Hematopoietic multipotent progenitor cell treated with erythropoietin and hydrocortisone succinate and interleukin-3 and kit ligand, for 8 days (in vitro differentiated cells): ENCODE measurements around the gene FLYWCH1.

Source experiments
- DNase-seq: peaks from one replicate; pipeline ENCODE4 v3.0.0-alpha.2; 2015

The FLYWCH1 gene

DNA sequence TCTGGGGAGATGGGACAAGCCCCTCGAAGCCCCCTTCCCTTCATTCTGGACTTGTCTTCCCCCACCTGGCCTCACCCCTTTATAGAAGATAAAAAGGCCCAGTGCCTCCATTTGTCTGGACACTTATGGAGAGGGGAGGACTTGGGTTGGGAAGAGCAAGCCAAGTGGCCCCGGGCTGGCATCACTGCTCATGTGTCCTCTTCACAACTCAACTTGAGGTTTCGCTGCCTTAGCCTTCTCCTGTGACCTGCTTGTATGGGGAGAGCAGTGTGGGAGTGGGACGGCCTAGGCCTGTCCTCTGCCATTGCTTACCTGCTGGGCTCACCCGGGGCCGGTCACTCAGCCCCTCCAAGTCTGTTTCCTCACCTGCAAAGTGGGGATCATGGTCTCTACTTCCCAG lies 58.8 kb downstream of the FLYWCH1 start:
- no peak for DNase-seq

DNA sequence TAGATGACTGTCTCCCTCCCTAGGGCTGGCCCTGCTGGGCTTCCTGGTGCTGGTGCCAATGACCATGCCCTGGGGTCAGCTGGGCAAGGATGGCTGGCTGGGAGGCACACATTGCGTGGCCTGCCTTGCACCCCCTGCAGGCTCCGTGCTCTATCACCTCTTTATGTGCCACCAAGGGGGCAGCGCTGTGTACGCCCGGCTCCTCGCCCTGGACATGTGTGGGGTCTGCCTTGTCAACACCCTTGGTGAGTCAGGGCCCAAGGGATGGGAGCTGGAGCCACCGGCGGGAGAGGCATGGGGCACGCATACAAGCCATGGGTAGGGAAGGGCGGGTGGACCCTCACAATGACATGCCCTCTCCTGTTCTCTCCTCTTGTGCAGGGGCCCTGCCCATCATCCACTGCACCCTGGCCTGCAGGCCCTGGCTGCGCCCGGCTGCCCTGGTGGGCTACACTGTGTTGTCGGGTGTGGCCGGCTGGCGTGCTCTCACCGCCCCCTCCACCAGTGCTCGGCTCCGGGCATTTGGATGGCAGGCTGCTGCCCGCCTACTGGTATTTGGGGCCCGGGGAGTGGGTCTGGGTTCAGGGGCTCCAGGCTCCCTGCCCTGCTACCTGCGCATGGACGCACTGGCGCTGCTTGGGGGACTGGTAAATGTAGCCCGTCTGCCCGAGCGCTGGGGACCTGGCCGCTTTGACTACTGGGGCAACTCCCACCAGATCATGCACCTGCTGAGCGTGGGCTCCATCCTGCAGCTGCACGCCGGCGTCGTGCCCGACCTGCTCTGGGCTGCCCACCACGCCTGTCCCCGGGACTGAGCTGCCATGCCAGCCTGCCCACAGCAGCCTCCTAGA lies 59.6 kb downstream of the FLYWCH1 start:
- no peak for DNase-seq

DNA sequence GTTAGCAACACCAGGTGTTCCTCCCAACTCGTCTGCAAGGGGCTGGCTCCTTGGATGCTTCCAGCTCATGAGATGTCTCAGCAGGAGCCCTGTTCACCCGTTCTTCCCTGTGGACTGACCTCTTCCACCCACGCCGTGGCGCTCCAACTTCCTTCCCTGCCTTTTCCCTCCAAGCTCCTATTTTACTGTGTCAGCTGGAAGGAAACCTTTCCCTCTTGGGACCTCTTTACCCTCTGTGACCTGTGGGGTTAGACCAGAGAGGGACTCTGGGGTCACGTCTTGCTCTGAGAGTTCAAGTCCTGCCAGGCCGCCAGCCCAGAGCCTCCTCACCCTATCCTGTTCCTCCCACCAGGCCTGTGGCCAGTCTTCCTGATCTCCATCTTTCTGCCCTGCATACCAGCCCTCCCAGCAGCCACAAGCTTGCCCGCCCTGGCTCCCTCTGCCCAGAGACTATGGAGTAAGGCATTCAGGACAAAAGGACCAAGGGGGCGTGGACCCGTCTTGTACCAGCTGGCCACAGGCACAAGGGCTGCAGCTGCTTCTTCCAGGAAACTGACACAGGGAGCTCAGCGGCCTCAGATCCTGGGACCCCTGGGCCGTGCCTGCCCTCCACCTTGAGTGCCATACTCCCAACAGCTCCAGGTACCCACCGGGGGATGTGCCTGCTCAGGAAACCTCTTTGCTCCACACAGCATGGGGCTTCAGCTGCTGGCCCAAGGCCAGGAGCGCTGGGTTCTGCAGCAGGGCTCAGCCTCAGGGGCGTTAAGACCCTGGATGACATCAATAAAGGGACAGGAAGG lies 60.5 kb downstream of the FLYWCH1 start:
- no peak for DNase-seq

DNA sequence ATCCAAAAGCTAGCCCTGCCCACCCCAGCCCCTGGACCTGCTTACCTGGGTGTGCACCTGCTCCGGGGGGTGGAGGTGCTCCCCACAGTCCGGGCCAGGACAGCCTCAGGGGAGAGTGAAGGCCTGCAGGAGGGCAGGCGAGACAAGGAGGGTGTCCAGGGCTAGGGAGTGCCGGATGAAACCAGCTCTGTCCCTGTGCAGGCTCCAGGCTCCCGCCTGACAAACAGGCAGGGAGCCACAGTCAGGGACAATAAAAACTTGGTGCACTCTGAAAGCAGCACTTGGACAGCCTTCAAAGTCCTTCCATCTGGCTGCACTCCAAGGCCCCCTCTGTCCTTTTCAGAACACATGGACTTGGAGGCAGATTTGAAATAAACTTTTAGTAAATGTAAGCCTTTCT lies 61.4 kb downstream of the FLYWCH1 start:
- DNase-seq: no peak

DNA sequence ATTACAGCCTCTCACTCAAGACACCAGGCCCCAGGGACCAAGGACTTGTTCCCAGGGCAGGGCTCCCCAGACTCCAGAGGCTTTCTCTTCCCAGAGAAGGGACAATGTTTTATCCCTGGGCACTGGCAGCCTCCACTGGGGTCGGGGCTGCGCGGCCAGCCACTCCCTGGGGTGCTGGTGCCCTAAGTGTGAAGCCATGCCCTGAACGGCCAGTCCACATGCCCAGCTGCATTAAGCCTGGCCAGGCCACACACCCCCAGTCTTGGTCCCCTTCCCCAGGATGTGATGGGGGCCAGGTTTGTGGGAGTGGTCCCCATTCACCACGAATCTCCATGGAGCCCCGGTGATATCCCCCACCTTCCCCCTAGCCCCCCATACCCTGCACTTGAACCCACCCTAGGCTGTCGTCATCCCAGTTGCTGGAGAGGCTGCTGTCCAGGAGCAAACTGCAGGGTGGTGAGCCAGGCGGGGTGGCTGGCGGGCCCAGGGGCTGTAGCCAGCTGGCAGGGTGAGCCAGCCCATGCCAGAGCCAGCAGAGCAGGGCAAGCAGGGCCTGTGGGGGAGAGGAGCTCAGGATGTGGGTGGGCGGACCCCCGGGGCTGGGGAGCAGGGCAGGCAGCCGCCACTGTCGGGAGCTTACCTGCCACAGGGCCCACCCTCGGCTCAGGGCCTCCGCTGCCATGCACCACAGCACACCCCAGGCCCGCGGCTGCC lies 62.0 kb downstream of the FLYWCH1 start:
- DNase-seq: no peak

DNA sequence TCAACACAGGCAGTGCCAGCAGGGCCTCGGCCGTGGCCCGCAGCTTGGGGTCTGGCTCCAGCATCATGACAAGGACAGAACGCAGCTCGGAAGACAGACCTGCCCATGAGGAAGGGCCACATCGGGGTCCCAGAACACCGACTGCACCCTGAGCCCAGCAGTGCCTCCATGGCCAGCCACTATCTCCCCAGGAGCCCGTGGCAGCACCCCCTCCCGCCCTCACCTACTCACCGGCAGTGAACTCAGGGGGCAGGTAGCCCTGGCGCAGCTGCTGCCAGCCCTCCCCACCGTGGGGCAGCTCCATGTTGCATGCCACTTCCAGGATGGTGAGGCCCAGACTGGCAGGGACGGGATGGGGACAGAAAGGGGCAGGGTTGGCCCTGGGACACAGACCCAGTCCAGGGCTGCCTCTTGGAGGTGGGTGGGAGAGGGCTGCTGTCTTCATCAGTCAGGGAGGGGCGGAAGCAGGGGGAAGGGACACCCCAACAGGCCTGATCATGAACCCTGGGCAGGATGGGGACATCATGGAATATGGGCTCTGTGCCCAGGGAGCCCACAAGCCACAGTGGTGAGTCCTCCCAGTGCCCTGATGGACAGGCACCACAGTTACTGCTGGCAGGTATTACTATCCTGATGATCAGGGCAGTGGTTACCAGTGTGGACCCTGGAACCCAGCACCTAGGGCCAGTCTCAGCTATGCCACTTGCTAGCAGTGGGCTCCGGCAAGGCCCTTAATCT lies 62.8 kb downstream of the FLYWCH1 start:
- no peak for DNase-seq

DNA sequence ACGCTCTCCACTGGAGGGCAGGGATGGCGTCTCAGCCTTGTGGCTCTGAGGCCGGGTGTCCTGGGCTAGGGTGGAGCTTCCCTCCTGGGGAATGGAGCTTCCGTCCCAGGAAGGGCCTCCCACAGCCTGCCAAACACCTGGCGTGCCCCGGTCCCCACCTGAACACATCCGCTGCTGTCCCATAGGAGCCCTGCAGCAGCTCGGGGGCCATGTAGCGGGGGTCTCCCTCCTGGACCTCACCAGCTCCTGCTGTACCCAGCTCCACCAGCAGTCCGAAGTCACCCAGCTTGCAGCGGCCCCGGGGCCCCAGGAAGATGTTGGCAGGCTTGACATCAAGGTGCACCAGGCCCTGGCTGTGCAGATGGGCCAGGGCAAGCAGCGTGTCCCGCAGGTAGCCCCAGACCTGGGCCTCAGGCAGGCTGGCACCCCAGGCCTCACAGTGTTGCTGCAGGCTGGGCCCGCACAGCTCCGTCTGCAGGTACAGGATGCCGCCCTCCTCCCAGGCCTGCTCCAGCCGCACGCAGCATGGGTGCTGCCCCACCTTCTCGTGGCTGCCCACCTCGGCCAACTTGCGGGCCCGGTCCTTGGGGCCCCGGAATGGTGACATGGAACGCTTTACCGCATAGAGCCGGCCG lies 63.5 kb downstream of the FLYWCH1 start:
- no peak for DNase-seq

DNA sequence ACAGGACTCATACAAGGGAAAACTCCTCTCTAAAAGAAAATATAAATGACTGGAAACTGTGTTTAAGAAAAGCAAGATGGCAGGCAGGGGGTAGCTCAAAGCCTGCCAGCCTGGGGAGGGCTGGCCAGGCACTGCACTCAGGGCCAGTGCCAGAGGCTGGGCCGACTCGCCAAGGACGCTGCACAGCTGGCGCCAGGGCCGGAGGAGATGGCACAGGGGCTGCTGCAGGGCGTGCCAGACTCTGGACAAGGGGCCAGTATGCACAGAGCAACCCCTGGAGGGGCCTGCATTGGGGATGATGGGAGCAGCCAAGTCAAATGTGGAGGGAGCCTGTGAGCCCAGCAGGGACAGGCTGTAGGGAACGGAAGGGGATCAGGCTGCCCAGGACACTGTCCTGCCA lies 64.5 kb downstream of the FLYWCH1 start:
- DNase-seq: no peak

DNA sequence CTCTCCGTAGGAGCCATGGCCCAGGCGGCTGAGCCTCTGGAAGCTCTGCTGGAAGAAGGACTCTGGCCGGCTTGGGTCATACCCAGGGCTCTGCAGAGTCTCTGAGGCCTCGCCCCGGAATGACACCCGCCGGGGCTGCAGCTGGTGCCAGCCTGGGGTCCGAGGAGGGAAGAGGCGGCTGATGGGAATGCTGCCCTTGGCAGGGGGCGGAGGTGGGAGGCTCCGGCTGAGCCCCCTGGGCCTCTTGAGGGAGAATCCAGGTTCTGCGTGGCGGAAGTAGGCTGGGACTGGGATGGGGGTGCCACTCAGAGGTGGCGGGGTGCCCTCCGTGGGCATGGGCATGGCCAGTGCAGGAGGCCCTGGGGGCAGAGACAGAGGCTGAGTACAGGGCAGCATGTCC lies 64.9 kb downstream of the FLYWCH1 start:
- DNase-seq: no peak

DNA sequence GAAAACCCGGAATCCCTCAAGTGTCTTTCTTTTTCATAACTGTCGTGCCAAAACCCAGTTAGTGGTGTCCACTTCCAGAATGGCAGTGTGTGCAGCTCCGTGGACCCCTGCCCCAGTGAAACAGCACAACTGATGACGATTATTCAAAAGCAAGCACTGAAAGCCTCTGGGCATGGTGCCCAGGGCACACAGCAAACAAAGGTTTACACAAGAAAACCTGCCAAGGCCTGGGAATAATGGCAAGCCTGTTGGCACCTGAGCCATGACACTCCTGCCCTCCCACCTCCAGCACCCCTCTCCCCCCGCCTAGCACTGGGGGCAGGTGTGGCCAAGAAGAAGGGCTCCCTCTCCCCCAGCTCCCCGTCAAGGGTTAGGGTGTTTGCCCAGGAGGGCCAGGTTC lies 65.7 kb downstream of the FLYWCH1 start:
- DNase-seq: no peak

DNA sequence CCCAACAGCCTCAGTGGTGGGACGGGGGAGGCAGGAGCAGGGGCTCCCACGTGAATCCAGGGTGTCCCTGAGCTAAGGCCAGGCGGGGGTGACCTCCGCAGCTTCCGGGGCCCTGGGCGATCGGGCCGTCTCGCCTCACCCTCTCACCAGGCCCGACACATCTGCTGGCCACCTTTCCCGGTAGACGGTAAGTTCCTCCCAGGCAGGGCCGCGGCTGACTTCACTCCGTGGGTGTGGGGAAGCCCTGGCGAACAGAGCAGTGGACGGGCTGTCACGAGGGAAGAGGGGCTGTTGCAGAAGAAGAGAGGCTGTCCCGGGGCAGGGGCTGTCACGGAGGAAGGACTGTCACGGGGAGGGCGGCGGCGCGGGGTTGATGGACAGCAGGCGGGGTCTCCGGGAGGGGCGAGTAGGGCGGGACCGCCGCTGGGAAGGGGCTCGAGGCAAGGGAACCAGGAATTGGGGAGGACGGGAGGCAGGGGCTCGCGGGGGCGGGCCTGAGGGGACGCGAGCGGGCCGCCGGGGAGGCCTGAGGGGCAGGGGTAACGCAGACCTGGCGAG lies 68.0 kb downstream of the FLYWCH1 start:
- peak; percentile 29 for DNase-seq

DNA sequence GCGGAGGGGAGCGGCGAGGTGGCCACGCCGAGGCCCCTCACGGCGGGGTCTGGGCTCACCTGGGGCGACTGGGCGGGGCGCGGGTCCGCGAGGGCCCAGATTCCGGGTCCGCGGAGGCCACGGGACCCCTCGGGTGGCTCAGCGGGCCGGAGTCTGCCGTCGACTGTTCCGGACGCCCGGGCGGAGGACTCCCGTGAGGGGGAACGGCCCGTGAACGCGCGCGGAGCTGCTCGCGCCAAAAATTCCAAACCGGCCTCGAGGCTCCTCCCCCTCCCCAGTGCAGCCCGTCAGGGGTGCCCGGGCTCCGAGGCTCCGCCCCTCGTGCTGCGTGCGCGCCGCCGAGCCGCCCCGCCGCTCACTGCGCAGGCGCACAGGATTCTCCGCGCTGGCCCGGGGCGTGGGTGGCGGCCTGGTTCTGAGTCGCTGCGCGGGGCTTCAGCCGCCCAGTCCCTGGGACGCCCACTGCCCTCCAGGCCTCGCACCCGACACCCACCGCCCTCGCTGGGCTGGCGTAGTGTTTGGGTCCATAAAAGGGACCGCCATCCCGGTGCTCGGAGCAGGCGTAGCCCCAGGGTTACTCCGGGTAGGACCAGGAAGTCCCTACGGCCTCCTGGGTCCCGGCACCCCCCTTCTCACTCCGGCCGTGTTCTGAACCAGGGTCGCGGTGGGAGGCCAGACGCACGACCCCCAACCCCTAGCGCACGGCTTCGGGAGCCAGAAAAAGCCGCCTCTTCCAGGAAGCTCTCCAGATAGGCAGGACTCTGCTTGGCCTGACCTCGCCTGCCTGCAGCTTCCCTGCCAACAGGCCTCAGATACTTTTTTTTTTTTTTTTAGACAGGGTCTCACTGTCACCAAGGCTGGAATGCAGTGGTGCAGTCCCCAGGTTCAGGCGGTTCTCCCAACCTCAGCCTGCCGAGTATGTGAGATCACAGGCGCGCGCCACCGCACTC lies 68.8 kb downstream of the FLYWCH1 start, which contains the start of gene PKMYT1:
PKMYT1 (minus strand) TSS at position 220 of the 950 bp plus-strand sequence. CDS start 789 bp downstream, outside the sequence.
- peak; percentile 89 for DNase-seq

DNA sequence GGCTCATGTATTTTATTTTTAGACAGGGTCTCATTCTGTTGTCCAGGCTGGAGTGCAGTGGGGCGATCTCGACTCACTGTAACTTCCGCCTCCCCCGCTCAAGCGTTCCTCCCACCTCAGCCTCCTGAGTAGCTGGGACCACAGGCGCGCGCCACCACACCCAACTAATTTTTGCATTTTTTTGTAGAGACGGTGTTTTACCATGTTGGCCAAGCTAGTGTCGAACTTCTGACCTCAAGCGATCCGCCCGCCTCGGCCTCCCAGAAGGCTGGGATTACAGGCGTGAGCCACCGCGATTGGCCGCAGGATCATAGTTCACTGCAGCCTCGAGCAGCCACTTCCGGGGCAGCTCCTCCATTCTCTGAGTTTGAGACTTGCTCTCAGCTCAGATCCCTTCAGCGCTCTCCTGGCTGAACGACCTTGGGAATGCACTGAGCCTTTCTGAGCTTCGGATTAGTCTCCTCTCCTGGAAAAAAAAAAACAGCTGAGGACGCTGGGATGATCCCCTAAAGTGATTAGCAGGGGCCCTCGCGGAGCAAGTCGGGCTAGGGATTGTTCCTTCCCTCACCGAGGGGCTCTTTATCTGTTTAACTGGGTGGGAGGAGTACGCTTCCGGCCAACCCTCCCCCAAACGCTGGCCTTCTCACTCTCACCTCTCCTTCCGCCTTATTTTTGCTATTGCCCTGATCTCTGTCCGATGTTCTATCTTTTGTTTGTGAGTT lies 69.6 kb downstream of the FLYWCH1 start:
- DNase-seq: no peak

DNA sequence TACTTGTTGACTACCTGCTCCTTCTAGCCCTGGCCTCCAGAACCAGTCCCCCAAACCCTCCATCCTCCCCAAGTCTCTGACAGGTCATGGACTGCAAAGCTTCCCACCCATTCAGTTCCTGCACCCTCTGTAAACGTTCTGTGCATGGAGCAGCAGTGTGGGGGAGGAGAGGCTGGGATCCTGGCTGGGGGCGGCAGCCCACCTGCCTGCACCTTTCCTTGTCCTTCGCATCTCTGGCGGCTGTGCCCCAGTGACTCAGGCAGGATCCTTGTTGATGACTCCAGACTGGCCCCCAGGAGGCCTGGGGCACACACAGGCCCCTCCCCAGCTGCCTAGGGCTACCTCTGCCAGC lies 70.1 kb downstream of the FLYWCH1 start:
- no peak for DNase-seq

DNA sequence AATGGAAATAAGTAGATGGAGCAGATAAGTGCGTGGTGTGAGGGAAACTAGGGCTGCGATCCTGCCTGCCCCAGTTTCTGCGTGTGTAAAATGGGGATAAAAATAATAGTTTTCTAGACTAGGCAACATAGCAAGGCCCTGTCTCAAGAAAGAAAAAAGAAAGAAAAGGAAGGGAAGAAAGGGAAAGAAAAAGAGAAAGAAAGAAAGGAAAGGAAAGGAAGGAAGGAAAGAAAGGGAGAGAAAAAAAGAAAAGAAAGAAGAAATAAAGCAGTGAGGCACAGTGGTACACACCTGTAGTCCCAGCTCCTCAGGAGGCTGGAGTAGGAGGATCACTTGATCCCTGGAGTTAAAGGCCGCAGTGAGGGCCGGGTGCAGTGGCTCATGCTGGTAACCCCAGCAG lies 70.7 kb downstream of the FLYWCH1 start:
- no peak for DNase-seq

DNA sequence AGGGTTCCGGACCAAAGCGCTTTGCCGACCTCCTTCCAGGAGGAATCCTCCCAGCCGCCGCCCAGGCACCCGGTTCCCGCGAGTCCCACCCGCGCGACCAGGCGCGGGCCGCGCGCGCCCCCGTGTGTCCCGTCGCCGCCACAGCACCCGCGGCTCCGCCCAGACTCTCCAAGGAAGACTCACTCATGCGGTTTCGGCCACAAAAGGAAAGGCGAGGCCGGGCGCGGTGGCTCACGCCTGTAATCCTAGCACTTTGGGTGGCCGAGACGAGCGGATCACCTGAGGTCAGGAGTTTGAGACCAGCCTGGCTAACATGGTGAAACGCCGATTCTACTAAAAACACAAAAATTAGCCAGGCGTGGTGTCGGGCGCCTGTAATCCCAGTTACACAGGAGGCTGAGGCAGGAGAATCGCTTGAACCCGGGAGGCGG lies 72.0 kb downstream of the FLYWCH1 start:
- peak; percentile 76 for DNase-seq

DNA sequence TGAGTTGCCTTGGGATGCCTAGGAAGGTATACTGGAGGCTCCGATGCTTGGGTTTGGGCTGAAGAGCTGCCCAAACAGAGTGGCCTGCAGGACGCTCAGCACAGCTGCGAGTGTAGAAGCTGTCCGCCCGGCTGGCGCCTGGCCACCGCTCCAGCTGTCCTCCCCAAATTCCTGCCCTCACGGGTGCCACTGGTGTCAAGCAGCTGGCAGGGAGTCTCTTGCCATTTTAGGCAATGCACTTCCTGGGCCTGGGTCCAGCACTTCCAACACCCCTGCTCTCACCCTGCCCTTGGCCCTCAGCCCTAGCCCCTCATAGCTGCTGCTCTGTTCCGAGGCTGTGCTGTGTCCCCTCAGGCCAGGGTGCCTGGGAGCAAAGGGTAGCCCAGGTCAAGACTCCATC lies 73.7 kb downstream of the FLYWCH1 start:
- no peak for DNase-seq

DNA sequence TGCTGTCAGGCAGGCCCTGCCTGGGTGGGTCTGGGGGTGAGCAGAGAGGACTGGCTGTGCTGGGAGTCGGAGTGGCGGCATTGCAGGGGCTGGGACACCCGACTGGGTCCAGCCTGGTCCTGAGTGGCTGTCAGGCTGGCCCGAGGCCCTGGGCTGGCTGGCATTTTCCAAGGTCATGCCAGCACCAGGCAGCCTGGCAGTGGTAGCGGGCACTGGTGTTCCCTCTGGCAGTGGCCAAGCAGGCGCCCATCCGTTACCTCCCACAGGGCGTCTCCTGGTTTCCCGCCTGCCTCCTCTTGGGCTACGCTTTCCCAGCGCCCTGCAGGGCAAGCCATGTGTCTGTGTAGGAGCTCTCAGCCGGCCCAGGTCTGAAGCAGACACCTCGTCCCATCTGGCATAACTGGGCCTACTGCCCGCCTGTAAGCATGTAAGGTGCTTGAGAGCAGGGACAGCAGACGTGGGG lies 74.2 kb downstream of the FLYWCH1 start:
- no peak for DNase-seq

DNA sequence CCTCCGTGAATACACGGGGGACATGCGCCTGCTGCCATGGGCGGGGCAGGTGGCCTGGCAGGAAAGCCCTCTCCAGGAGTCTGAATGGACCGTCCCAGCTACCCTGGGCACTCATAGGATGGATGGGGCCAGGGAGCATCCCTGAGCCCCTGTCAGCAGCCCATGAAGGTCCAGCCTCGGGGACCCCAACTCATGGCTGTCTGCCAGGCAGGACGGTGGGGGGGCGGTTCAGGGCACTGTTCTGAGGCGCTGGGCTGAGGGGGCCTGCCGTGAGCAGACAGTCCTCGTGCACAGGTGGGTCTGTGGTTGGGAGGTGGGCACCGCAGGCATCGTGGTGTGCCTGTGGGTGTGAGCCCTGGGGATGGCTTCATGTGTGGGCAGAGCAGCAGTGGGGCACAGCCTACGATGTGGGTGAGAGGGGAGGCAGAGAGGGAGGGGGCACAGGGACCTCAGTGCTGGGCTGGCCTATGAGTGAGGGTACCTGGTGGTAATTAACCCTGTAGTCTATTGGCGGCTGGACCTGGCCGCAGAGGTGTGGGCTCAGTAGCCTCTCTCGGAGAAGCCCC lies 75.0 kb downstream of the FLYWCH1 start:
- DNase-seq: no peak

DNA sequence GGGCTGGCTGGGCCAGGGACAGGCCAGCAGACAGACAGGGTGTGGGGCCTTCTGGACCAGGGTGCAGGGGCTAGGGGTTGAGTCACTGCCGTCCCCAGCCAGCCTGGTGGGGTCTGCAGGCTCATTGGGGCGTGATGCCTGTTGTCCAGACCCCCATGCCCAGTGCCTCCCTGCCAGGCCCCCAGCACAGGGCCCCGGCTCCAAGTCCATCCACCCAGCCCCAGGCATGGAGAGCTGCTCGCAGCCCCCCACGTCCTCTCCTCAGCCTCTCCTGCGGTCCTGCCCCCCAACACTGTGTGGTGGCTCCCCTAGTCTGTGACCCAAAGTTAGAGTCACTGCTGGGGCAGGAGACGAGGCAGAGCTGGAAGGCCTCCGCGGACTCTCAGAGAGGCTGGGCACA lies 75.6 kb downstream of the FLYWCH1 start:
- DNase-seq: no peak
